Measurements from ENCODE around the gene FBXL15.

- no peak for TF ChIP-seq YY1 (IDR thresholded peaks at IDR 0.05; ENCODE audit: insufficient read depth, insufficient read length)
- no peak for TF ChIP-seq ZNF274 (IDR thresholded peaks at IDR 0.05; ENCODE audit: low read depth, low read length)
Observed at GRCh38 chr10:102411341-102412255, 9.0 kb upstream of the FBXL15 start.
